Ramos (cell line): ENCODE data around the gene IKZF1.

Experiments
- in situ Hi-C: fragments of 300-500 bp; cut with MboI; formaldehyde crosslinking; loops from one replicate; pipeline ENCODE4 v1.14.3; 2022; ENCODE audit warnings: low sequenced_read_pairs; ENCODE audit not compliant: unreplicated experiment

IKZF1 gene

GRCh38 chr7:50397320-50397970 lies 92.9 kb downstream of the IKZF1 start:
- in situ Hi-C loops: no loop called here

- in situ Hi-C loops: no loop called here
Observed at GRCh38 chr7:50397971-50398324, 93.4 kb downstream of the IKZF1 start.

- in situ Hi-C loops: no loop called here
Observed at GRCh38 chr7:50399206-50399605, 94.7 kb downstream of the IKZF1 start.

- in situ Hi-C loops: no loop called here
Observed at GRCh38 chr7:50399635-50400034, 95.1 kb downstream of the IKZF1 start.

- in situ Hi-C loops: no loop called here
Observed at GRCh38 chr7:50400114-50400513, 95.6 kb downstream of the IKZF1 start.

- in situ Hi-C loops: no loop called here
Observed at GRCh38 chr7:50404392-50404791, 99.9 kb downstream of the IKZF1 start.

GRCh38 chr7:50405221-50405620 lies 100.7 kb downstream of the IKZF1 start:
- in situ Hi-C loops: no loop called here

GRCh38 chr7:50406935-50407334 lies 102.4 kb downstream of the IKZF1 start:
- in situ Hi-C loops: no loop called here

GRCh38 chr7:50409856-50410745 lies 105.6 kb downstream of the IKZF1 start:
- in situ Hi-C loops: loop anchor here (5.0 kb wide), 1 partner anchor 208 kb away; no protein-coding TSS in a partner anchor

- in situ Hi-C loops: loop anchor here (5.0 kb wide), 1 partner anchor 209 kb away; no protein-coding TSS in a partner anchor
Observed at GRCh38 chr7:50411332-50411731, 106.8 kb downstream of the IKZF1 start.

- in situ Hi-C loops: loop anchor here (5.0 kb wide), 1 partner anchor 211 kb away; no protein-coding TSS in a partner anchor
Observed at GRCh38 chr7:50412973-50413372, 108.5 kb downstream of the IKZF1 start.

- in situ Hi-C loops: loop anchor here (5.0 kb wide), 1 partner anchor 211 kb away; no protein-coding TSS in a partner anchor
Observed at GRCh38 chr7:50413561-50413960, 109.0 kb downstream of the IKZF1 start.

- in situ Hi-C loops: no loop called here
Observed at GRCh38 chr7:50415844-50416364, 111.4 kb downstream of the IKZF1 start.

- in situ Hi-C loops: no loop called here
Observed at GRCh38 chr7:50416527-50417182, 112.1 kb downstream of the IKZF1 start.

- in situ Hi-C loops: no loop called here
Observed at GRCh38 chr7:50418086-50418515, 113.6 kb downstream of the IKZF1 start.

- in situ Hi-C loops: no loop called here
Observed at GRCh38 chr7:50418526-50419290, 114.2 kb downstream of the IKZF1 start.

- in situ Hi-C loops: loop anchor here (5.0 kb wide), 1 partner anchor 289 kb away; no protein-coding TSS in a partner anchor
Observed at GRCh38 chr7:50421043-50421442, 116.5 kb downstream of the IKZF1 start.

GRCh38 chr7:50422858-50423257 lies 118.3 kb downstream of the IKZF1 start:
- in situ Hi-C loops: loop anchor here (5.0 kb wide), 1 partner anchor 291 kb away; no protein-coding TSS in a partner anchor

GRCh38 chr7:50423860-50424259 lies 119.3 kb downstream of the IKZF1 start:
- in situ Hi-C loops: loop anchor here (5.0 kb wide), 1 partner anchor 292 kb away; no protein-coding TSS in a partner anchor

GRCh38 chr7:50425318-50425717 lies 120.8 kb downstream of the IKZF1 start:
- in situ Hi-C loops: no loop called here
